ENCODE results near the gene MPND.

MPND gene

GRCh38 chr19:4376991-4377781, 33.8 kb downstream of the MPND start:
- Histone ChIP-seq H3K9me3 (ENCODE audit: control insufficient read depth in 2 of 2, low read length in 2 of 2) (no peaks in the 10 kb centered on the region), H3K27me3 (ENCODE audit: control insufficient read depth in 2 of 2, insufficient read depth in 2 of 2, low read length in 2 of 2) (no peaks in the 10 kb centered on the region), H3K9ac (ENCODE audit: low read depth in 1 of 2, low read length in 2 of 2) (no peak overlapping the region), H3K4me3 (ENCODE audit: low read length in 2 of 2) (no peak overlapping the region), H3K4me1 (ENCODE audit: control insufficient read depth in 2 of 2, insufficient read depth in 2 of 2, low read length in 2 of 2) (peaks cover 44 to 47% of the 10 kb centered on the region in 2 donors), H3K27ac (ENCODE audit: low read depth in 2 of 2, low read length in 2 of 2) (no peak overlapping the region), H3K36me3 (ENCODE audit: control insufficient read depth in 2 of 2, insufficient read depth in 2 of 2, low read length in 2 of 2) (no peaks in the 10 kb centered on the region)

GRCh38 chr19:4378886-4379285, 35.5 kb downstream of the MPND start:
- no peak overlapping the region for H3K27ac ChIP-seq (ENCODE audit: low read depth in 2 of 2, low read length in 2 of 2)
- H3K9me3 ChIP-seq (ENCODE audit: control insufficient read depth in 2 of 2, low read length in 2 of 2): no peaks in the 10 kb centered on the region
- H3K4me3 ChIP-seq (ENCODE audit: low read length in 2 of 2): no peak overlapping the region
- H3K9ac ChIP-seq (ENCODE audit: low read depth in 1 of 2, low read length in 2 of 2): no peak overlapping the region
- no peaks in the 10 kb centered on the region for H3K27me3 ChIP-seq (ENCODE audit: control insufficient read depth in 2 of 2, insufficient read depth in 2 of 2, low read length in 2 of 2)
- H3K4me1 ChIP-seq (ENCODE audit: control insufficient read depth in 2 of 2, insufficient read depth in 2 of 2, low read length in 2 of 2): peaks cover 41% of the 10 kb centered on the region in 2 donors
- H3K36me3 ChIP-seq (ENCODE audit: control insufficient read depth in 2 of 2, insufficient read depth in 2 of 2, low read length in 2 of 2): peaks cover 3 to 5% of the 10 kb centered on the region in 2 donors

GRCh38 chr19:4379383-4380253, 36.3 kb downstream of the MPND start:
- Histone ChIP-seq H3K4me3 (ENCODE audit: low read length in 2 of 2) (peak overlapping the region; percentile 13 to 41), H3K27ac (ENCODE audit: low read depth in 2 of 2, low read length in 2 of 2) (peak overlapping the region in 1 of 2 donors; percentile 52), H3K36me3 (ENCODE audit: control insufficient read depth in 2 of 2, insufficient read depth in 2 of 2, low read length in 2 of 2) (peaks cover 3 to 9% of the 10 kb centered on the region in 2 donors), H3K9ac (ENCODE audit: low read depth in 1 of 2, low read length in 2 of 2) (no peak overlapping the region), H3K27me3 (ENCODE audit: control insufficient read depth in 2 of 2, insufficient read depth in 2 of 2, low read length in 2 of 2) (no peaks in the 10 kb centered on the region), H3K4me1 (ENCODE audit: control insufficient read depth in 2 of 2, insufficient read depth in 2 of 2, low read length in 2 of 2) (peaks cover 33 to 34% of the 10 kb centered on the region in 2 donors), H3K9me3 (ENCODE audit: control insufficient read depth in 2 of 2, low read length in 2 of 2) (no peaks in the 10 kb centered on the region)

GRCh38 chr19:4380254-4380727, 36.9 kb downstream of the MPND start:
- H3K27ac ChIP-seq (ENCODE audit: low read depth in 2 of 2, low read length in 2 of 2): peak overlapping the region in 1 of 2 donors; percentile 52
- peaks cover 3 to 9% of the 10 kb centered on the region in 2 donors for H3K36me3 ChIP-seq (ENCODE audit: control insufficient read depth in 2 of 2, insufficient read depth in 2 of 2, low read length in 2 of 2)
- no peak overlapping the region for H3K9ac ChIP-seq (ENCODE audit: low read depth in 1 of 2, low read length in 2 of 2)
- H3K4me3 ChIP-seq (ENCODE audit: low read length in 2 of 2): peak overlapping the region in 1 of 2 donors; percentile 41
- peaks cover 27 to 29% of the 10 kb centered on the region in 2 donors for H3K4me1 ChIP-seq (ENCODE audit: control insufficient read depth in 2 of 2, insufficient read depth in 2 of 2, low read length in 2 of 2)
- no peaks in the 10 kb centered on the region for H3K9me3 ChIP-seq (ENCODE audit: control insufficient read depth in 2 of 2, low read length in 2 of 2)
- no peaks in the 10 kb centered on the region for H3K27me3 ChIP-seq (ENCODE audit: control insufficient read depth in 2 of 2, insufficient read depth in 2 of 2, low read length in 2 of 2)

GRCh38 chr19:4385291-4386040, 42.1 kb downstream of the MPND start:
- Histone ChIP-seq H3K9me3 (ENCODE audit: control insufficient read depth in 2 of 2, low read length in 2 of 2) (no peaks in the 10 kb centered on the region), H3K9ac (ENCODE audit: low read depth in 1 of 2, low read length in 2 of 2) (no peak overlapping the region), H3K4me1 (ENCODE audit: control insufficient read depth in 2 of 2, insufficient read depth in 2 of 2, low read length in 2 of 2) (peaks cover 11% of the 10 kb centered on the region in 2 donors), H3K4me3 (ENCODE audit: low read length in 2 of 2) (no peak overlapping the region), H3K36me3 (ENCODE audit: control insufficient read depth in 2 of 2, insufficient read depth in 2 of 2, low read length in 2 of 2) (peaks cover 3 to 9% of the 10 kb centered on the region in 2 donors), H3K27ac (ENCODE audit: low read depth in 2 of 2, low read length in 2 of 2) (no peak overlapping the region), H3K27me3 (ENCODE audit: control insufficient read depth in 2 of 2, insufficient read depth in 2 of 2, low read length in 2 of 2) (no peaks in the 10 kb centered on the region)

GRCh38 chr19:4386041-4386782, 42.9 kb downstream of the MPND start:
- H3K36me3 ChIP-seq (ENCODE audit: control insufficient read depth in 2 of 2, insufficient read depth in 2 of 2, low read length in 2 of 2): peaks cover 3 to 9% of the 10 kb centered on the region in 2 donors
- H3K4me3 ChIP-seq (ENCODE audit: low read length in 2 of 2): no peak overlapping the region
- no peaks in the 10 kb centered on the region for H3K9me3 ChIP-seq (ENCODE audit: control insufficient read depth in 2 of 2, low read length in 2 of 2)
- H3K27ac ChIP-seq (ENCODE audit: low read depth in 2 of 2, low read length in 2 of 2): no peak overlapping the region
- peaks cover 13 to 16% of the 10 kb centered on the region in 2 donors for H3K4me1 ChIP-seq (ENCODE audit: control insufficient read depth in 2 of 2, insufficient read depth in 2 of 2, low read length in 2 of 2)
- no peaks in the 10 kb centered on the region for H3K27me3 ChIP-seq (ENCODE audit: control insufficient read depth in 2 of 2, insufficient read depth in 2 of 2, low read length in 2 of 2)
- H3K9ac ChIP-seq (ENCODE audit: low read depth in 1 of 2, low read length in 2 of 2): no peak overlapping the region

- Histone ChIP-seq H3K4me3 (ENCODE audit: low read length in 2 of 2) (no peak overlapping the region), H3K27me3 (ENCODE audit: control insufficient read depth in 2 of 2, insufficient read depth in 2 of 2, low read length in 2 of 2) (no peaks in the 10 kb centered on the region), H3K36me3 (ENCODE audit: control insufficient read depth in 2 of 2, insufficient read depth in 2 of 2, low read length in 2 of 2) (peaks cover 2 to 7% of the 10 kb centered on the region in 2 donors), H3K9me3 (ENCODE audit: control insufficient read depth in 2 of 2, low read length in 2 of 2) (no peaks in the 10 kb centered on the region), H3K27ac (ENCODE audit: low read depth in 2 of 2, low read length in 2 of 2) (peak overlapping the region in 1 of 2 donors; percentile 23), H3K9ac (ENCODE audit: low read depth in 1 of 2, low read length in 2 of 2) (no peak overlapping the region), H3K4me1 (ENCODE audit: control insufficient read depth in 2 of 2, insufficient read depth in 2 of 2, low read length in 2 of 2) (peaks cover 16 to 23% of the 10 kb centered on the region in 2 donors)
Observed at GRCh38 chr19:4388337-4389063, 45.1 kb downstream of the MPND start.

GRCh38 chr19:4389064-4389375, 45.7 kb downstream of the MPND start:
- H3K4me1 ChIP-seq (ENCODE audit: control insufficient read depth in 2 of 2, insufficient read depth in 2 of 2, low read length in 2 of 2): peaks cover 17 to 24% of the 10 kb centered on the region in 2 donors
- H3K27ac ChIP-seq (ENCODE audit: low read depth in 2 of 2, low read length in 2 of 2): peak overlapping the region in 1 of 2 donors; percentile 23
- H3K9me3 ChIP-seq (ENCODE audit: control insufficient read depth in 2 of 2, low read length in 2 of 2): no peaks in the 10 kb centered on the region
- H3K27me3 ChIP-seq (ENCODE audit: control insufficient read depth in 2 of 2, insufficient read depth in 2 of 2, low read length in 2 of 2): no peaks in the 10 kb centered on the region
- H3K9ac ChIP-seq (ENCODE audit: low read depth in 1 of 2, low read length in 2 of 2): no peak overlapping the region
- H3K4me3 ChIP-seq (ENCODE audit: low read length in 2 of 2): no peak overlapping the region
- peaks cover 0 to 2% of the 10 kb centered on the region in 2 donors for H3K36me3 ChIP-seq (ENCODE audit: control insufficient read depth in 2 of 2, insufficient read depth in 2 of 2, low read length in 2 of 2)

GRCh38 chr19:4389511-4390016, 46.2 kb downstream of the MPND start:
- no peaks in the 10 kb centered on the region for H3K27me3 ChIP-seq (ENCODE audit: control insufficient read depth in 2 of 2, insufficient read depth in 2 of 2, low read length in 2 of 2)
- no peak overlapping the region for H3K4me3 ChIP-seq (ENCODE audit: low read length in 2 of 2)
- H3K4me1 ChIP-seq (ENCODE audit: control insufficient read depth in 2 of 2, insufficient read depth in 2 of 2, low read length in 2 of 2): peaks cover 19 to 27% of the 10 kb centered on the region in 2 donors
- peak overlapping the region in 1 of 2 donors; percentile 7 for H3K9ac ChIP-seq (ENCODE audit: low read depth in 1 of 2, low read length in 2 of 2)
- no peaks in the 10 kb centered on the region for H3K9me3 ChIP-seq (ENCODE audit: control insufficient read depth in 2 of 2, low read length in 2 of 2)
- no peaks in the 10 kb centered on the region for H3K36me3 ChIP-seq (ENCODE audit: control insufficient read depth in 2 of 2, insufficient read depth in 2 of 2, low read length in 2 of 2)
- H3K27ac ChIP-seq (ENCODE audit: low read depth in 2 of 2, low read length in 2 of 2): peak overlapping the region; percentile 19 to 73
